Activated CD4-positive, alpha-beta memory T cell treated with anti-CD3 and anti-CD28 coated beads for 36 hours (primary cell): ENCODE data around the gene ZBTB20. TPM values are rescaled to one million over a fixed set of nuclear protein-coding genes. Genes with fewer than 3 reads are reported as not detected.

Source experiments
- CTCF ChIA-PET: fragments of 350-600 bp; sonication (Branson Sonifier 250); formaldehyde crosslinking; loops from one replicate; lab custom pipeline; 2021; ENCODE audit warnings: antibody characterized with exemption, inconsistent platforms; lab: Charles Lee
- POLR2A ChIA-PET: fragments of 350-600 bp; sonication (Branson Sonifier 250); formaldehyde crosslinking; loops from one replicate; lab custom pipeline; 2021; ENCODE audit warnings: antibody characterized with exemption; lab: Charles Lee
- DNase-seq: peaks from one replicate; pipeline ENCODE4 v3.0.0-alpha.2; 2020
- H3K27ac Mint-ChIP-seq: one replicate; pipeline ENCODE4 v1.8.0; 2021; ENCODE audit warnings: mixed read lengths
- H3K27me3 Mint-ChIP-seq: one replicate; pipeline ENCODE4 v1.8.0; 2021; ENCODE audit warnings: mixed read lengths
- H3K36me3 Mint-ChIP-seq: one replicate; pipeline ENCODE4 v1.8.0; 2021; ENCODE audit warnings: mixed read lengths
- H3K4me1 Mint-ChIP-seq: one replicate; pipeline ENCODE4 v1.8.0; 2021; ENCODE audit warnings: low read depth, mixed read lengths
- H3K4me3 Mint-ChIP-seq: one replicate; pipeline ENCODE4 v1.8.0; 2021; ENCODE audit warnings: mild to moderate bottlenecking, mixed read lengths
- H3K9me3 Mint-ChIP-seq: one replicate; pipeline ENCODE4 v1.8.0; 2021; ENCODE audit warnings: mixed read lengths
- intact Hi-C: fragments of 100-400 bp; cut with micrococcal nuclease; formaldehyde crosslinking; loops from one replicate; pipeline ENCODE4 v1.15.1; 2023
- total RNA-seq, 2 experiments: library from RNA; stranded (reverse); gene quantifications; one replicate each; pipeline ENCODE4 v1.2.3, GENCODE V29; 2021

The ZBTB20 gene
- total RNA-seq, 2 experiments from 2014 or later: 4.4 to 5.4 TPM

- intact Hi-C loops: no loop called here
- Mint-ChIP-seq H3K9me3 (no peaks in the 10 kb centered on the region), H3K27ac (no peak overlapping the region), H3K27me3 (no peaks in the 10 kb centered on the region), H3K4me3 (no peak overlapping the region), H3K36me3 (no peaks in the 10 kb centered on the region), H3K4me1 (peaks cover 1% of the 10 kb centered on the region)
- CTCF ChIA-PET: no interaction called here
- POLR2A ChIA-PET: no interaction called here
- DNase-seq: no peak
Measured at GRCh38 chr3:114873591-114873990, 273.5 kb downstream of the ZBTB20 start.

GRCh38 chr3:114872588-114872987, 274.5 kb downstream of the ZBTB20 start:
- intact Hi-C loops: no loop called here
- Mint-ChIP-seq H3K9me3 (no peaks in the 10 kb centered on the region), H3K4me1 (no peaks in the 10 kb centered on the region), H3K27ac (no peak overlapping the region), H3K4me3 (no peak overlapping the region), H3K27me3 (no peaks in the 10 kb centered on the region), H3K36me3 (no peaks in the 10 kb centered on the region)
- no peak for DNase-seq
- CTCF ChIA-PET: no interaction called here
- POLR2A ChIA-PET: no interaction called here

GRCh38 chr3:114872050-114872449, 275.0 kb downstream of the ZBTB20 start:
- Mint-ChIP-seq H3K27ac (no peak overlapping the region), H3K36me3 (no peaks in the 10 kb centered on the region)

GRCh38 chr3:114867835-114868503, 279.1 kb downstream of the ZBTB20 start:
- Mint-ChIP-seq H3K9me3 (no peaks in the 10 kb centered on the region), H3K4me1 (peaks cover 18% of the 10 kb centered on the region), H3K27ac (no peak overlapping the region), H3K27me3 (no peaks in the 10 kb centered on the region), H3K36me3 (no peaks in the 10 kb centered on the region), H3K4me3 (no peak overlapping the region)
- intact Hi-C loops: no loop called here
- CTCF ChIA-PET: no interaction called here
- DNase-seq: no peak
- POLR2A ChIA-PET: no interaction called here

More at GRCh38 chr3:114872050-114872449, 275.0 kb downstream of the ZBTB20 start:
- intact Hi-C loops: no loop called here
- CTCF ChIA-PET: no interaction called here
- Mint-ChIP-seq H3K9me3 (no peaks in the 10 kb centered on the region), H3K4me1 (no peaks in the 10 kb centered on the region), H3K27me3 (no peaks in the 10 kb centered on the region), H3K4me3 (no peak overlapping the region)
- POLR2A ChIA-PET: no interaction called here
- no peak for DNase-seq

GRCh38 chr3:114867359-114867758, 279.7 kb downstream of the ZBTB20 start:
- Mint-ChIP-seq H3K27me3 (no peaks in the 10 kb centered on the region), H3K4me1 (peaks cover 18% of the 10 kb centered on the region), H3K27ac (no peak overlapping the region), H3K9me3 (no peaks in the 10 kb centered on the region), H3K4me3 (no peak overlapping the region), H3K36me3 (no peaks in the 10 kb centered on the region)
- DNase-seq: no peak
- intact Hi-C loops: no loop called here
- POLR2A ChIA-PET: no interaction called here
- CTCF ChIA-PET: no interaction called here

GRCh38 chr3:114866430-114866829, 280.7 kb downstream of the ZBTB20 start:
- POLR2A ChIA-PET: no interaction called here
- CTCF ChIA-PET: no interaction called here
- no peaks in the 10 kb centered on the region for H3K36me3 Mint-ChIP-seq

GRCh38 chr3:114864970-114865369, 282.1 kb downstream of the ZBTB20 start:
- POLR2A ChIA-PET: no interaction called here
- H3K36me3 Mint-ChIP-seq: no peaks in the 10 kb centered on the region
- no peaks in the 10 kb centered on the region for H3K27me3 Mint-ChIP-seq
- no peaks in the 10 kb centered on the region for H3K9me3 Mint-ChIP-seq
- H3K27ac Mint-ChIP-seq: no peak overlapping the region
- intact Hi-C loops: no loop called here
- DNase-seq: no peak
- H3K4me3 Mint-ChIP-seq: no peak overlapping the region
- peaks cover 25% of the 10 kb centered on the region for H3K4me1 Mint-ChIP-seq
- CTCF ChIA-PET: no interaction called here

More at GRCh38 chr3:114866430-114866829, 280.7 kb downstream of the ZBTB20 start:
- no peak for DNase-seq
- H3K27ac Mint-ChIP-seq: no peak overlapping the region
- H3K27me3 Mint-ChIP-seq: no peaks in the 10 kb centered on the region
- H3K4me1 Mint-ChIP-seq: peaks cover 18% of the 10 kb centered on the region
- H3K9me3 Mint-ChIP-seq: no peaks in the 10 kb centered on the region
- no peak overlapping the region for H3K4me3 Mint-ChIP-seq
- intact Hi-C loops: no loop called here

- peak overlapping the region; percentile 30 for H3K4me3 Mint-ChIP-seq
- H3K9me3 Mint-ChIP-seq: no peaks in the 10 kb centered on the region
- peaks cover 25% of the 10 kb centered on the region for H3K4me1 Mint-ChIP-seq
- H3K27ac Mint-ChIP-seq: no peak overlapping the region
- ChIA-PET POLR2A (no interaction called here), CTCF (no interaction called here)
- intact Hi-C loops: no loop called here
- no peak for DNase-seq
- no peaks in the 10 kb centered on the region for H3K27me3 Mint-ChIP-seq
- H3K36me3 Mint-ChIP-seq: no peaks in the 10 kb centered on the region
Measured at GRCh38 chr3:114863848-114864247, 283.2 kb downstream of the ZBTB20 start.

GRCh38 chr3:114861666-114862065, 285.4 kb downstream of the ZBTB20 start:
- POLR2A ChIA-PET: no interaction called here
- no peak overlapping the region for H3K4me3 Mint-ChIP-seq
- H3K9me3 Mint-ChIP-seq: no peaks in the 10 kb centered on the region
- no peak for DNase-seq
- H3K36me3 Mint-ChIP-seq: no peaks in the 10 kb centered on the region
- intact Hi-C loops: no loop called here
- CTCF ChIA-PET: no interaction called here
- H3K27ac Mint-ChIP-seq: no peak overlapping the region
- H3K4me1 Mint-ChIP-seq: peaks cover 25% of the 10 kb centered on the region
- no peaks in the 10 kb centered on the region for H3K27me3 Mint-ChIP-seq

GRCh38 chr3:114860531-114860930, 286.6 kb downstream of the ZBTB20 start:
- POLR2A ChIA-PET: no interaction called here
- Mint-ChIP-seq H3K27me3 (no peaks in the 10 kb centered on the region), H3K4me3 (no peak overlapping the region), H3K36me3 (no peaks in the 10 kb centered on the region), H3K9me3 (no peaks in the 10 kb centered on the region), H3K4me1 (peaks cover 26% of the 10 kb centered on the region), H3K27ac (no peak overlapping the region)
- DNase-seq: no peak
- intact Hi-C loops: no loop called here
- CTCF ChIA-PET: no interaction called here

- DNase-seq: no peak
- Mint-ChIP-seq H3K4me3 (no peak overlapping the region), H3K27ac (no peak overlapping the region), H3K4me1 (peaks cover 12% of the 10 kb centered on the region), H3K36me3 (no peaks in the 10 kb centered on the region), H3K9me3 (no peaks in the 10 kb centered on the region), H3K27me3 (no peaks in the 10 kb centered on the region)
- intact Hi-C loops: no loop called here
- POLR2A ChIA-PET: no interaction called here
- CTCF ChIA-PET: no interaction called here
Measured at GRCh38 chr3:114858329-114858728, 288.8 kb downstream of the ZBTB20 start.

GRCh38 chr3:114857299-114857701, 289.8 kb downstream of the ZBTB20 start:
- no peak overlapping the region for H3K4me3 Mint-ChIP-seq
- H3K36me3 Mint-ChIP-seq: no peaks in the 10 kb centered on the region
- ChIA-PET POLR2A (no interaction called here), CTCF (interaction anchor here (1.0 kb wide), 1 partner anchor 473 kb away, joined by 3 read pairs; no protein-coding TSS in a partner anchor)
- H3K9me3 Mint-ChIP-seq: no peaks in the 10 kb centered on the region
- H3K4me1 Mint-ChIP-seq: peaks cover 12% of the 10 kb centered on the region
- DNase-seq: no peak
- no peak overlapping the region for H3K27ac Mint-ChIP-seq
- H3K27me3 Mint-ChIP-seq: no peaks in the 10 kb centered on the region
- intact Hi-C loops: no loop called here

- Mint-ChIP-seq H3K27ac (no peak overlapping the region), H3K4me1 (peaks cover 12% of the 10 kb centered on the region), H3K27me3 (no peaks in the 10 kb centered on the region), H3K36me3 (no peaks in the 10 kb centered on the region), H3K9me3 (no peaks in the 10 kb centered on the region), H3K4me3 (no peak overlapping the region)
- POLR2A ChIA-PET: no interaction called here
- intact Hi-C loops: no loop called here
- CTCF ChIA-PET: interaction anchor here (1.0 kb wide), 1 partner anchor 473 kb away, joined by 3 read pairs; no protein-coding TSS in a partner anchor
- no peak for DNase-seq
Measured at GRCh38 chr3:114856835-114857234, 290.3 kb downstream of the ZBTB20 start.
